Measurements from ENCODE around the gene CDKL4. TPM values are rescaled to one million over a fixed set of nuclear protein-coding genes. Genes with fewer than 3 reads are reported as not detected.

Gene CDKL4
- 13.4 TPM for total RNA-seq

DNA sequence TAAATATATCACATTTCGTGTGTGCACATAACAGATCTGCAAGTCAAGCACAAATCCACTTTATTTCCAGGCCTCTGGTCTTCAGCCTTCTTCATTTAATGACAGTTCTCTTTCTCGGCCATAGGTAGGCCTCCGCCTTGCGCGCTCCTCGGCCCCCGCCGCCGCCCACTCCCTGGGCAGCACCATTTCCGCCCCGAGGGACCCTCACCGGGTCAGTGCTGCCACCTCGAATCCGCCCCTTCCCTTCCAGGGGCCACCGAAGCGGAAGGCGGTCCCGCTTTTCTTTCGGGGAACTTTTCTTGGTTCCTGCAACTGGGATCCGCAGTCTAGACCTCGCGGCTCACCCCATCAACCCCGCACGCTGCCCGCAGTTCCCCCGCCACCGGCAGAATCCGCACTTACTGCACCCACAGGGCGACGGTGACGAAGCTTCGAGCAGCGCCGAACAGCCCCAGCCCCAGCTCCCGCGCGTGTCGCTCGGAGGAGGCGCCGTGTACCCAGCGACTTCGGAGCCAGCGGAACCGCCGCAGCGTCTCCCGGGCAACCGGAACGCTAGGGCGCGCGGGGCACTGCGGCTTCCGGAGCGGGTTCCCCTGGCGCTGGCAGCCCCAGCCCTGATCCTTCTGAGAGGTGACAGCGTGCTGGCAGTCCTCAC is at the start of gene CDKL4:
CDKL4 (minus strand) TSS at position 502 of the 655 bp plus-strand sequence.

Small RNA genes within 50 kb of the gene (small RNA-seq; reads per million reads assigned to genes)
- gene RF00019 (not detected), gene RF00272 (not detected)

Other genes with a start within 250 kb of the CDKL4 start
- 36.0 TPM for gene SOS1, start 122.9 kb downstream of the CDKL4 start, total RNA-seq
- gene MAP4K3, start 193.3 kb upstream of the CDKL4 start, total RNA-seq: 93.0 TPM